HG03280 (cell line): ENCODE results near the gene RGS10.
A peak's percentile ranks its signal among the peaks of the same experiment; 100 is the strongest.

Experiments used
- ATAC-seq: cut with Tn5 transposase; IDR thresholded peaks from one replicate; pipeline ENCODE4 v1.9.1; 2021; ENCODE audit warnings: mild to moderate bottlenecking, moderate library complexity; ENCODE audit not compliant: unreplicated experiment

Gene RGS10

GRCh38 chr10:119499677-119500002 is 42.9 kb downstream of the RGS10 start:
- ATAC-seq: no peak

GRCh38 chr10:119498889-119499676 is 43.4 kb downstream of the RGS10 start:
- no peak for ATAC-seq

- no peak for ATAC-seq
These were observed 45.3 kb downstream of the RGS10 start for GRCh38 chr10:119497243-119497642.

GRCh38 chr10:119496273-119496672 is 46.2 kb downstream of the RGS10 start:
- peak; percentile 89 for ATAC-seq

- ATAC-seq: no peak
These were observed 47.0 kb downstream of the RGS10 start for GRCh38 chr10:119495545-119495944.

GRCh38 chr10:119495021-119495505 is 47.5 kb downstream of the RGS10 start:
- ATAC-seq: no peak

- ATAC-seq: no peak
These were observed 48.1 kb downstream of the RGS10 start for GRCh38 chr10:119494236-119495020.

GRCh38 chr10:119493155-119493554 is 49.4 kb downstream of the RGS10 start:
- no peak for ATAC-seq

GRCh38 chr10:119491966-119492757 is 50.4 kb downstream of the RGS10 start:
- ATAC-seq: no peak

- no peak for ATAC-seq
These were observed 52.6 kb downstream of the RGS10 start for GRCh38 chr10:119489991-119490326.

- ATAC-seq: no peak
These were observed 53.8 kb downstream of the RGS10 start for GRCh38 chr10:119488675-119489074.

GRCh38 chr10:119483839-119484238 is 58.7 kb downstream of the RGS10 start:
- no peak for ATAC-seq

GRCh38 chr10:119483001-119483400 is 59.5 kb downstream of the RGS10 start:
- ATAC-seq: no peak

- no peak for ATAC-seq
These were observed 60.6 kb downstream of the RGS10 start for GRCh38 chr10:119481781-119482426.

- ATAC-seq: no peak
These were observed 61.9 kb downstream of the RGS10 start for GRCh38 chr10:119480667-119481066.

- no peak for ATAC-seq
These were observed 63.0 kb downstream of the RGS10 start for GRCh38 chr10:119479532-119479931.

- no peak for ATAC-seq
These were observed 63.6 kb downstream of the RGS10 start for GRCh38 chr10:119478811-119479341.

GRCh38 chr10:119478111-119478802 is 64.3 kb downstream of the RGS10 start:
- peak; percentile 76 for ATAC-seq

GRCh38 chr10:119477444-119477843 is 65.1 kb downstream of the RGS10 start:
- ATAC-seq: peak; percentile 56

- no peak for ATAC-seq
These were observed 67.9 kb downstream of the RGS10 start for GRCh38 chr10:119474606-119475005.
